ENCODE data around the gene PSMG2. TPM values are rescaled to one million over a fixed set of nuclear protein-coding genes. Genes with fewer than 3 reads are reported as not detected.

The PSMG2 gene
- total RNA-seq, 1 donor: 94.5 TPM

DNA sequence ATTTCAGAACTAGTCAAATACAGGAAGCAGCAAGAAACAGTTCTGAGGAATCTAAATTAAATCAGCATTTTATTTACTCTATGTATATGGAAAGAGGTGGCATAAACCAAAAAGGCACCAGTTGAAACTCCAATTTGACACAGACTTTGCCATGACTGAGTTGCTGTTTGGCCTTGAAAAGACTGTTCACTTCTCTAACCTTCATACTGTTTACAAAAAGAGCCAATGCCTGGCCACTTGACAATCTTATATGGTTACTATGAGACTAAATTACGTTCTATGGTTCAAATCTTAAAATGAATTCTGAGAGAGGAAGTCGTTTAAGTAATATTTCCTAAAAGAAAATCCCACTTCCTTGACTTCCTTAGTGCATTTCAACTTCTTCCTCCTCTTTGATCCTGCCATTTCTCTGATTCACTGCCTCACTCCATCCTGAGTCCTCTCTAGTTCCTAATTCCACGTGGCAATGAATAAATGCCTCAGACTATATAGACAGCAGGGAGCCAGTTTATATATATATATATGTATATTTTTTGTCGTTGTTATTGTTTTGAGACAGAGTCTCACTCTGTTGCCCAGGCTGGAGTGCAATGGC lies 13.5 kb upstream of the PSMG2 start:
- Histone ChIP-seq H3K4me2 (ENCODE audit: insufficient read depth, low read length) (no peak overlapping the region), H3K9me3 (ENCODE audit: low read depth, low read length) (no peaks in the 10 kb centered on the region), H3K27ac (ENCODE audit: low read depth, low read length) (no peak overlapping the region), H3K4me1 (ENCODE audit: insufficient read depth, low read length) (no peaks in the 10 kb centered on the region), H3K36me3 (ENCODE audit: insufficient read depth, low read length) (peaks cover 21% of the 10 kb centered on the region), H3K79me2 (ENCODE audit: insufficient read depth, low read length) (no peaks in the 10 kb centered on the region), H2AFZ (ENCODE audit: low read length) (no peak overlapping the region), H4K20me1 (ENCODE audit: insufficient read depth, low read length) (no peaks in the 10 kb centered on the region), H3K27me3 (ENCODE audit: insufficient read depth, low read length) (no peaks in the 10 kb centered on the region), H3K4me3 (ENCODE audit: insufficient read depth, low read length) (no peak overlapping the region)
- peak; percentile 10 for DNase-seq (ENCODE audit: insufficient read length, low spot score, missing footprints)
- TF ChIP-seq CTCF (IDR thresholded peaks at IDR 0.05; ENCODE audit: extremely low read depth, low read depth, low read length): no peak

- no peak overlapping the region for H3K4me2 ChIP-seq (ENCODE audit: insufficient read depth, low read length)
- H2AFZ ChIP-seq (ENCODE audit: low read length): no peak overlapping the region
- H3K9me3 ChIP-seq (ENCODE audit: low read depth, low read length): no peaks in the 10 kb centered on the region
- H3K4me1 ChIP-seq (ENCODE audit: insufficient read depth, low read length): no peaks in the 10 kb centered on the region
- no peaks in the 10 kb centered on the region for H3K27me3 ChIP-seq (ENCODE audit: insufficient read depth, low read length)
- H3K79me2 ChIP-seq (ENCODE audit: insufficient read depth, low read length): no peaks in the 10 kb centered on the region
- H4K20me1 ChIP-seq (ENCODE audit: insufficient read depth, low read length): no peaks in the 10 kb centered on the region
- no peak overlapping the region for H3K4me3 ChIP-seq (ENCODE audit: insufficient read depth, low read length)
- TF ChIP-seq CTCF (IDR thresholded peaks at IDR 0.05; ENCODE audit: extremely low read depth, low read depth, low read length): no peak
- no peak overlapping the region for H3K27ac ChIP-seq (ENCODE audit: low read depth, low read length)
- no peak for DNase-seq (ENCODE audit: insufficient read length, low spot score, missing footprints)
- H3K36me3 ChIP-seq (ENCODE audit: insufficient read depth, low read length): peaks cover 13% of the 10 kb centered on the region
Observed at GRCh38 chr18:12692206-12692605, 10.6 kb upstream of the PSMG2 start.

GRCh38 chr18:12694032-12694431 lies 8.8 kb upstream of the PSMG2 start:
- H3K27me3 ChIP-seq (ENCODE audit: insufficient read depth, low read length): no peaks in the 10 kb centered on the region
- H3K4me2 ChIP-seq (ENCODE audit: insufficient read depth, low read length): no peak overlapping the region
- no peaks in the 10 kb centered on the region for H3K9me3 ChIP-seq (ENCODE audit: low read depth, low read length)
- H4K20me1 ChIP-seq (ENCODE audit: insufficient read depth, low read length): no peaks in the 10 kb centered on the region
- no peak for TF ChIP-seq CTCF (IDR thresholded peaks at IDR 0.05; ENCODE audit: extremely low read depth, low read depth, low read length)
- H3K4me3 ChIP-seq (ENCODE audit: insufficient read depth, low read length): no peak overlapping the region
- no peak for DNase-seq (ENCODE audit: insufficient read length, low spot score, missing footprints)
- H3K4me1 ChIP-seq (ENCODE audit: insufficient read depth, low read length): no peaks in the 10 kb centered on the region
- no peak overlapping the region for H2AFZ ChIP-seq (ENCODE audit: low read length)
- peaks cover 25% of the 10 kb centered on the region for H3K36me3 ChIP-seq (ENCODE audit: insufficient read depth, low read length)
- H3K79me2 ChIP-seq (ENCODE audit: insufficient read depth, low read length): no peaks in the 10 kb centered on the region
- H3K27ac ChIP-seq (ENCODE audit: low read depth, low read length): no peak overlapping the region

- no peak overlapping the region for H3K4me3 ChIP-seq (ENCODE audit: insufficient read depth, low read length)
- peaks cover 39% of the 10 kb centered on the region for H3K79me2 ChIP-seq (ENCODE audit: insufficient read depth, low read length)
- H3K27me3 ChIP-seq (ENCODE audit: insufficient read depth, low read length): no peaks in the 10 kb centered on the region
- peaks cover 24% of the 10 kb centered on the region for H3K36me3 ChIP-seq (ENCODE audit: insufficient read depth, low read length)
- no peak for TF ChIP-seq CTCF (IDR thresholded peaks at IDR 0.05; ENCODE audit: extremely low read depth, low read depth, low read length)
- no peak overlapping the region for H3K27ac ChIP-seq (ENCODE audit: low read depth, low read length)
- H3K4me1 ChIP-seq (ENCODE audit: insufficient read depth, low read length): peaks cover 18% of the 10 kb centered on the region
- no peaks in the 10 kb centered on the region for H3K9me3 ChIP-seq (ENCODE audit: low read depth, low read length)
- peaks cover 7% of the 10 kb centered on the region for H4K20me1 ChIP-seq (ENCODE audit: insufficient read depth, low read length)
- no peak overlapping the region for H3K4me2 ChIP-seq (ENCODE audit: insufficient read depth, low read length)
- no peak for DNase-seq (ENCODE audit: insufficient read length, low spot score, missing footprints)
- H2AFZ ChIP-seq (ENCODE audit: low read length): no peak overlapping the region
Observed at GRCh38 chr18:12699747-12700146, 3.1 kb upstream of the PSMG2 start.
